Measurements from ENCODE around the gene ACTA1. TPM values are rescaled to one million over a fixed set of nuclear protein-coding genes. Genes with fewer than 3 reads are reported as not detected.

ACTA1 gene
- total RNA-seq, 2 donors from 2014 or later = 8.2 to 17.3 TPM

DNA sequence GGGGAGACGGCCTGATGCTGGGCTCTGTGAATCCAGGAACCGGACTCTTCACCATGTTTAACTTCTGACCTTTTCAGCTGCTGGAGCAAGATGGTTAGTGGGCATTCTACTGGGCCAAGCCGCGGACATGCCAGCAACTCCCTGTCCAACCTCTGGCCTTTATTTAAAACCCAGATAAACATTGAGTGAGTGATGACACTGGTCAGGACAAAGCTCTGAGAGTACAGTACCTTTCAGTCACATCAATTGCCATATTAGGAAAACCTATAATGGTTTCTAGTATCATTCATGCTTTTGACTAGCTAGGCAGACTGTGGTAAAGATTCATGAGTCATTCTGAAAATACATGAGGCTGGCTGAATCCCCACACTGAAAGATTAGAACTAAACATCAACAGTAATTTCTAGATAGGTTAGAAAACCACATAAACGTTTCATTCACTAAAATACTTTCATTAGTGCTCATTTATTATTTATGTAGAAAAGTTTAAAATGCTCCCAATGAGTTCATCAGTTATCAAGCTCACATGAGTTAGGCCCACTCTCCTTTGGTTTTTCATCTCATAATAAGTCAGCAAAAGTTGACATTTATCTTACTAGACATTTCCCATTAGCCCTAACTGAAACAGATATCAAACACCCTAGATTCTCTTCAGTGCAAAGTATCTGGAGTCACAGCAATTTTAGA is 7.1 kb upstream of the ACTA1 start:
- Histone ChIP-seq H3K27me3 (ENCODE audit: control insufficient read depth, insufficient read depth, low read length, poor library complexity, severe bottlenecking) (no peaks in the 10 kb centered on the region), H3K4me3 (ENCODE audit: low read length) (no peak overlapping the region), H3K9me3 (ENCODE audit: control insufficient read depth, low read length) (no peaks in the 10 kb centered on the region), H3K27ac (ENCODE audit: low read depth, low read length) (no peak overlapping the region), H3K4me1 (ENCODE audit: control insufficient read depth, insufficient read depth, low read length) (no peaks in the 10 kb centered on the region), H3K36me3 (ENCODE audit: control insufficient read depth, insufficient read depth, low read length) (peaks cover 48% of the 10 kb centered on the region), H3K9ac (ENCODE audit: extremely low read depth, low read length, poor library complexity, severe bottlenecking) (no peak overlapping the region)
- H3K36me3 Mint-ChIP-seq (ENCODE audit: low read depth) = peaks cover 51% of the 10 kb centered on the region
- peaks cover 9% of the 10 kb centered on the region for H3K27me3 Mint-ChIP-seq (ENCODE audit: insufficient read depth)
- H3K4me1 Mint-ChIP-seq = peaks cover 4% of the 10 kb centered on the region
- WGBS, 2 experiments (ENCODE audit: insufficient coverage in 1 of 2, insufficient read length in 1 of 2) = 84 to 100% methylated on average over 1 to 5 of the region's 5 CpGs
- no peak overlapping the region for H3K4me3 Mint-ChIP-seq
- no peaks in the 10 kb centered on the region for H3K9me3 Mint-ChIP-seq
- TF ChIP-seq, protein P1, sequence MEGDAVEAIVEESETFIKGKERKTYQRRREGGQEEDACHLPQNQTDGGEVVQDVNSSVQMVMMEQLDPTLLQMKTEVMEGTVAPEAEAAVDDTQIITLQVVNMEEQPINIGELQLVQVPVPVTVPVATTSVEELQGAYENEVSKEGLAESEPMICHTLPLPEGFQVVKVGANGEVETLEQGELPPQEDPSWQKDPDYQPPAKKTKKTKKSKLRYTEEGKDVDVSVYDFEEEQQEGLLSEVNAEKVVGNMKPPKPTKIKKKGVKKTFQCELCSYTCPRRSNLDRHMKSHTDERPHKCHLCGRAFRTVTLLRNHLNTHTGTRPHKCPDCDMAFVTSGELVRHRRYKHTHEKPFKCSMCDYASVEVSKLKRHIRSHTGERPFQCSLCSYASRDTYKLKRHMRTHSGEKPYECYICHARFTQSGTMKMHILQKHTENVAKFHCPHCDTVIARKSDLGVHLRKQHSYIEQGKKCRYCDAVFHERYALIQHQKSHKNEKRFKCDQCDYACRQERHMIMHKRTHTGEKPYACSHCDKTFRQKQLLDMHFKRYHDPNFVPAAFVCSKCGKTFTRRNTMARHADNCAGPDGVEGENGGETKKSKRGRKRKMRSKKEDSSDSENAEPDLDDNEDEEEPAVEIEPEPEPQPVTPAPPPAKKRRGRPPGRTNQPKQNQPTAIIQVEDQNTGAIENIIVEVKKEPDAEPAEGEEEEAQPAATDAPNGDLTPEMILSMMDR (conservative IDR thresholded peaks at IDR 0.05) = no peak
- no peak overlapping the region for H3K27ac Mint-ChIP-seq
- peak; percentile 67 for DNase-seq

GRCh38 chr1:229438021-229438420 is 4.1 kb upstream of the ACTA1 start:
- Histone ChIP-seq H3K4me3 (ENCODE audit: low read length) (no peak overlapping the region), H3K9me3 (ENCODE audit: control insufficient read depth, low read length) (no peaks in the 10 kb centered on the region), H3K27me3 (ENCODE audit: control insufficient read depth, insufficient read depth, low read length, poor library complexity, severe bottlenecking) (peaks cover 25% of the 10 kb centered on the region), H3K27ac (ENCODE audit: low read depth, low read length) (no peak overlapping the region), H3K4me1 (ENCODE audit: control insufficient read depth, insufficient read depth, low read length) (no peaks in the 10 kb centered on the region), H3K9ac (ENCODE audit: extremely low read depth, low read length, poor library complexity, severe bottlenecking) (no peak overlapping the region), H3K36me3 (ENCODE audit: control insufficient read depth, insufficient read depth, low read length) (peaks cover 22% of the 10 kb centered on the region)
- peaks cover 35% of the 10 kb centered on the region for H3K27me3 Mint-ChIP-seq (ENCODE audit: insufficient read depth)
- WGBS, 2 experiments (ENCODE audit: insufficient coverage in 1 of 2, insufficient read length in 1 of 2) = 94 to 100% methylated on average over 1 to 3 of the region's 3 CpGs
- peaks cover 8% of the 10 kb centered on the region for H3K4me1 Mint-ChIP-seq
- peaks cover 30% of the 10 kb centered on the region for H3K36me3 Mint-ChIP-seq (ENCODE audit: low read depth)
- no peaks in the 10 kb centered on the region for H3K9me3 Mint-ChIP-seq
- no peak overlapping the region for H3K4me3 Mint-ChIP-seq
- H3K27ac Mint-ChIP-seq = no peak overlapping the region
- TF ChIP-seq, protein P1 (conservative IDR thresholded peaks at IDR 0.05) = no peak
- DNase-seq = no peak

GRCh38 chr1:229437443-229437842 is 3.5 kb upstream of the ACTA1 start:
- Histone ChIP-seq H3K4me1 (ENCODE audit: control insufficient read depth, insufficient read depth, low read length) (no peaks in the 10 kb centered on the region), H3K9me3 (ENCODE audit: control insufficient read depth, low read length) (no peaks in the 10 kb centered on the region), H3K4me3 (ENCODE audit: low read length) (no peak overlapping the region), H3K27me3 (ENCODE audit: control insufficient read depth, insufficient read depth, low read length, poor library complexity, severe bottlenecking) (peaks cover 30% of the 10 kb centered on the region), H3K36me3 (ENCODE audit: control insufficient read depth, insufficient read depth, low read length) (peaks cover 20% of the 10 kb centered on the region), H3K9ac (ENCODE audit: extremely low read depth, low read length, poor library complexity, severe bottlenecking) (no peak overlapping the region), H3K27ac (ENCODE audit: low read depth, low read length) (no peak overlapping the region)
- TF ChIP-seq, protein P1 (conservative IDR thresholded peaks at IDR 0.05) = no peak
- Mint-ChIP-seq H3K9me3 (no peaks in the 10 kb centered on the region), H3K27me3 (ENCODE audit: insufficient read depth) (peaks cover 40% of the 10 kb centered on the region), H3K4me1 (peaks cover 8% of the 10 kb centered on the region), H3K4me3 (no peak overlapping the region), H3K36me3 (ENCODE audit: low read depth) (peaks cover 30% of the 10 kb centered on the region), H3K27ac (no peak overlapping the region)
- WGBS, 2 experiments (ENCODE audit: insufficient coverage in 1 of 2, insufficient read length in 1 of 2) = 98 to 100% methylated on average over 1 to 2 of the region's 2 CpGs
- DNase-seq = no peak

Measured in endodermal cell (in vitro differentiated cells).